ENCODE measurements around the gene SNPH.

Gene SNPH

DNA sequence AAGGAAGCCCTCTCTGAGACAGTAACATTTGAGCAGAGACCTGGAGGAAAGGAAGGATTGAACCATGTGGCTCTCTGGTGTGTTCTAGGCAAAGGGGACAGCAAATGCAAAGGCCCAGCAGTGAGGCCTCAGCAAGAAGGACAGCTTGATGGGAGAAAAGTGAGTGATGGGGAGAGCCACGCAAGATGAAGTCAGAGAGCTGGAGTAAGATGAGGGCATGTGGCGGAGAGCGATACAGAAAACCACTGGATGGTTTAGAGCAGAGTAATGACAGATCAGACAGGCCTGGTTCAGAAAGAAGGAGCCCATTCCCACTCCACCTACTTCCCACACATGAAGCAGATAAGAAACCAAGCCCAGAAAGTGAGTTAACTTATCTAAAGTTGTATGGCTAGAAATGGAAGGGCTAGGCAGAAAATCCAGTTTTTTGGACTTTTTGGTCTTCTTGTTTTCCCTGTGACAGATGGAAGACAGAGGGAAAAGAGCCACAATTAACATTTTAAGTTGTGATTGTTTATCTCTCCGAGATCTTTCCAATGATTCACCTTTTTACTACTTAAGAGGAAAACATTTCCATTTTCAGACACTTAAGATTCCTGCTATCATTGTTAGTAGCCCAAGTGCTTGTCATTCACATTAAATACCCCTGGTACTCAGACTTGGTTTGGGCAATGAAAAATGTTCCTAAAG is 723 bp upstream of the SNPH start:
- no peak for DNase-seq

- DNase-seq: no peak
Measured at GRCh38 chr20:1265916-1266166, 253 bp upstream of the SNPH start.

GRCh38 chr20:1267161-1267560 is 1.1 kb downstream of the SNPH start:
- DNase-seq: no peak

DNA sequence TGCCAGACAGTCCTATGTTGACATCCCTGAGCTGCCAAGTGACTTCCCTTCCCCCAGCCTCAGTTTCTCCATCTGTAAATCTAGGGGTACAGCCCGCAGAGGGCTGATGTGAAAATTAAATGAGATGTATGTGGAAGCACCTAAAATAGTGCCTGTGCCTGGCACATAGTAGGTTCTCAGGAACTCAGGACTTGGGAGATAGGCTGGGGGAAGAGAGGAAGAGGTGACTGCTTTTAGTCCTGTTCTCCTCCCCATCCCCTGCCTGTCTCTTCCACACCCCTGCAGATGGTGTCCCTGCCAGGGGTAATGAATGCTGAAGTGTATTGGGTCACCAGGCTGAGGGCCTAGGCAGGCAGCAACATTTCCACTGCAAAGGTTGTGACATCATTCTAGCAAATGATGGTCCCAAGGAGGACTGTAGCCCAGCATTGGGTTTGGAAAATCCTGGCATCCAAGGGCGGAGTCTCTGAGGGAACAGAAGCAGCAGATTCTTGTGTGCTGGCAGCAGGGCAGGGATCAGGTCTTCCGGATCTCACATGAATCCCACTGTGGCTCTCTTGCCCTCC is 1.8 kb downstream of the SNPH start:
- DNase-seq: no peak

DNA sequence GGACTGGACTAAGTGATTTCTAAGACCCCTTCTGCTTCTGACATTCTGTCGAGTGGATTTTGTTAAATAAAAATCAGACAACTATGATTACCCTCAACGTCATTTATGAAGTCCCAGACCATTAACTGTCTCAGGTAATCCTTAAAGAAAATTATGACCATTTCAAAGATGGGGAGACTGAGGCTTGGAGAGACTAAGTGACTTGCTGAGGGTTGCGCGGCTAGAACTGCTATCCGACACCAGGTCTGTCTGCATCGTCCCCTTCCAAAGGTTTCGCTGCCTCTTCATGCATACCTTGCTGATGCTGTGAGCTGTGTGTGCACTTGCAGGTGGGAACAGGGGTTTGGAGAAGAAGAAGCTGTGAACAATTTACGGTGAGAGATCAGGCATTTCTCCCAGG is 3.1 kb downstream of the SNPH start:
- no peak for DNase-seq

DNA sequence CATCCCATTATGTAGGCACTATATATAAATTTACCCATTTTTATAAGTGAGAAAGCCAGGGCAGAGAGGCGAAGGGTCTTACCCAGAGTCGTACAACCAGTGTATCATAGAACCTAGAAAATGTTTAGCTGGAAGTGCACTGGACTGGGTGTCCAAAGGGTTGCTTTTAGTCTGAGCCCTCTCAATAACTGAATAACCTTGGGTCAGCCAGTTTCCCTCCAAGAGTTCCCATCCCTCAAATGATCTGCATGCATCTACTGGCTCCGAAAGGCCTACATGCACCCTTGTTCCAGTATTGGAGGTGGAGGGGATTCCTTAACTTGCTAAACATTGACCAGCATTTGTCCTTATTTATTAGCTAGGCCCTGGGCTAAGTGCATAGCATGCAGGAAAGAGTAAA is 3.8 kb downstream of the SNPH start:
- no peak for DNase-seq

GRCh38 chr20:1272368-1273100 is 6.4 kb downstream of the SNPH start:
- no peak for DNase-seq

DNA sequence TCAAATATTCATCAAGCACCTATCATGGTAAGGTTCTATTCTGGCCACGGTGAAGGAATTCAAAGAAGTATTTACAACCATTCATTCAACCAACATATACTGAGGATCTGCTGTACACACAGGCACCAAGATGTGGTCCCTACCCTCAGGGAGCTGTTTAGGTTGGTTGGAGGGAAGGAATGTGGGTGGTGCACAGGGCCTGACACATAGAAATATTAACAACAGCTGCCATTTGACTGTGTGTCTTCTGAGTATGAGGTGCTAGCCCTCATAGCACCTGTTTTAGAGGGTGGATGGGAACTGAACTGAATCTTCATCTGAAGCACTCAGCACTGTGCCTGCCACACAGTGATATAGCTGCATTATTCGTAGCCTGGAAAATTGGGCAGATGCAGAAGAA is 7.3 kb downstream of the SNPH start:
- no peak for DNase-seq

DNA sequence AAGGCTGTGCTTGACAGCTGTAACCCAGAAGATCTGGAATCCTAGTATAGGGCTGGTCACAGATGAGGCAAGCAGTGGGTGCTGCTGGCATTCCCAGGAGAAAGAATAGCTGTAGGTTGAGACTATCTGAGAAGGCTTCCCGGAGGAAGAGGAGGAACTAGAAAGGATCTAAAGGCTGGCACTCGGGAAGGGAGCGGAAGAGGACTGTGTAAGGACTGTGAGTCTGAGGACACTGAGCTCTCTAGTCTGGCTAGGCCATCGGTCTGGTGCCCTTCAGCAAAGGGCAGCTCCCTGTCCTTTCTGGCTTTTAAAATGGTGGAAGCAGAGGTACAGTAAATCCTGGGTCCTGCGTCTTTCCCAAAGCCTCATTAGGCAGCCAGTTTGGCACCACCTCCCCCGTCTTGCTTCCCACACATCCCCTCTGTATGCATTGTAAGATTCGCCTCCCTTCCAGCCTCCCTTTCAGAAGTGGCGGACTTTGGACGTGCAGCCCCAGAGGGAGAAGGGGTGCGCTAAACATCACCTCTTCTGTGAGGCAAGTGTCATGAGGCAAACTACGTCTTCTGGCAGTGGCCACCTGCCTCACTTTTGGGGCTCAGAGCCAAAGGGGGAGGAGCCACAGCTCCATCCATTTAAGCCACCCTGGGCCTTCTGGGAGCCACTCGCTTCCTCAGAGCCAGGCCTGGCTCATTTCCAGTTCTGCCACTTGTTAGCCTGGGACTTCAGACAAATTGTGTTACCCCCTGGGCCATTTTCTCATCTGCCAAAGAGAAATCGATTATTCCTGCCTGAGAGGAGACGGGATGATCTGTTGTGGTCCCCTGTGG is 8.6 kb downstream of the SNPH start:
- DNase-seq: no peak

DNA sequence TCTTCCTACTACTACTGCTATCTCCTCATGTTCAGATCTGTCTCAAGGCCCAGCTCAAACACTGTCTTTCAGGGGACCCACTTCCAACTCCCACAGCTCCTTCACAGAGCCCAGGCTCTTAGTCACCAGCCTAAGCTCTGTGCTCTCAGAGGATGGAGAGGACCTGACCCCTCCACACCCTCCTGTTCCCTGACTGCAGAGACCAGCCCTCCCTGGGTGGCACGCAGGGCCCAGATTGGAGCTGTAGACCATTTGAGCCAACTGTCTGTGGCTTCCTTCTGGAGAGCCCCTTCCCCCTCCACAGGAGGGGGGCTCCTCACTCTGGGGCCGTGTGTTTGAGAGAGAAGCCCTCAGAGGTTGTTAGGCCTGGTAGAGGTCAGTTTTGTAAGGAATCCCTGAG is 9.8 kb downstream of the SNPH start:
- DNase-seq: no peak

DNA sequence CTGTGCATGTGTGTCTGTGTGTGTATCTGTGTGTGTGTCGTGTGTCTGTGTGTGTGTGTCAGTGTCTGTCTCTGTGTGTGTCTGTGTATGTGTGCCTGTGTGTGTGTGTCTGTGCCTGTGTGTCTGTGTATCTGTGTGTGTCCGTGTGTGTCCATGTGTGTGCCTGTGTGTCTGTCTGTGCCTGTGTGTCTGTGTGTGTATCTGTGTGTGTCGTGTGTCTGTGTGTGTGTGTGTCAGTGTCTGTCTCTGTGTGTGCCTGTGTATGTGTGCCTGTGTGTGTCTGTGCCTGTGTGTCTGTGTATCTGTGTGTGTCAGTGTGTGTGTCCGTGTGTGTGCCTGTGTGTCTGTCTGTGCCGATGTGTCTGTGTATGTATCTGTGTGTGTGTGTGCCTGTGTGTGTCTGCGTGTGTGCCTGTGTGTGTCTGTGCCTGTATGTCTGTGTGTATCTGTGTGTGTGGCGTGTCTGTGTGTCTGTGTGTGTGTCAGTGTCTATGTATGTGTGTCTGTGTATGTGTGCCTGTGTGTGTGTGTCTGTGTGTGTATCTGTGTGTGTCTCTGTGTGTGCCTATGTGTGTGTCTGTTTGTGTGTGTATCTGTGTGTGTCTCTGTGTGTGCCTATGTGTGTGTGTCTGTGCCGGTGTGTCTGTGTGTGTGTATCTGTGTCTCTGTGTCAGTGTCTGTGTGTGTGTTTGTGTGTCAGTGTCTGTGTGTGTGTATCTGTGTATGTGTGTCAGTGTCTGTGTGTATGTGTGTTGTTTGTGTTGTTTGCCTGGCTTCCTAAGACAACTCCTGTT is 11.6 kb downstream of the SNPH start:
- DNase-seq: no peak

- no peak for DNase-seq
Measured at GRCh38 chr20:1278993-1279392, 12.9 kb downstream of the SNPH start.

DNA sequence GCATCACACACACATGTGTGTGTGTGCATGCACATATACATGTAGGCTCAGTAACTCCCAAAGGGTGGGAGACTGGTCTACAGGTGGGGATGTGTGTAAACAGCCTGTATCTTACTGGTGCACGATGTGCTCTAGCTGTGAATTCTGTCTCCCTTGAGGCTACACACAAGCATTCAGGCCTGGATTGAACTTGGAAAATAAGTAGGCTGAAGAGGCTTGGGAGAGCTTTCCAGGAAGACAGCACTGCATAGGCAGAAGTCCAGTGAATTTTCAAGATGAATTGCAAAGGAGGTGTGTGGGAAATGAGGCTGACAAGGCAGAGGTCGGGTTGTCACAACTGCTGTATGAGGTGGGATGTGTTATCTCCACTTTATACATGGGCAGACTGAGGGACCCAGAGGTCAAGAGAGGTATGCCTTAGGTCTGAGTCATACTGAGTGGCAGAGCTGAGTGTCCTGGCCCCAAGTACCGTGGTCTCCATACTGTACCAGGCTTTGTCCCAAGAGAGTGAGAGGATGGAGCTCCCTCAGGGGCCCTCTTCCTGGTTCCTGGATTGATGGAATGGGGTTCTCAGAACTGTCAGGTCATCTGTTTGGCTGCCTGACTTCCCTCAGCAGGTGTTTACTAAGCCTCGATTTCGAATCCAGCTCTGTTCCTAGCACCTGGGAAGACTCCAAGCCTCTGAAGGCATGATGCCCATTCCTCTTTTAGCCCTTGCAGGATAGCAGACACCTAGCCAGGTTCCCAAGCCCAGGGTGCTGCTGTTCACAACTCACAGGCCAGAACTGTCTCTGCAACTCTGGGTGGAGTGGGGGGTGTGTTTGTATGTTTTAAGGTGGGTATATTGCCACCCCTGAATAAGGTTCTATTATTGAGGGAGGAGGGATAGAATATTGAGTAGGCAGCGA is 14.4 kb downstream of the SNPH start:
- no peak for DNase-seq

- no peak for DNase-seq
Measured at GRCh38 chr20:1281279-1282057, 15.4 kb downstream of the SNPH start.

GRCh38 chr20:1282966-1283365 is 16.9 kb downstream of the SNPH start:
- DNase-seq: no peak

GRCh38 chr20:1283522-1284510 is 17.7 kb downstream of the SNPH start:
- DNase-seq: no peak

GRCh38 chr20:1286267-1287024 is 20.4 kb downstream of the SNPH start:
- DNase-seq: peak in 1 of 4 experiments; percentile 22

DNA sequence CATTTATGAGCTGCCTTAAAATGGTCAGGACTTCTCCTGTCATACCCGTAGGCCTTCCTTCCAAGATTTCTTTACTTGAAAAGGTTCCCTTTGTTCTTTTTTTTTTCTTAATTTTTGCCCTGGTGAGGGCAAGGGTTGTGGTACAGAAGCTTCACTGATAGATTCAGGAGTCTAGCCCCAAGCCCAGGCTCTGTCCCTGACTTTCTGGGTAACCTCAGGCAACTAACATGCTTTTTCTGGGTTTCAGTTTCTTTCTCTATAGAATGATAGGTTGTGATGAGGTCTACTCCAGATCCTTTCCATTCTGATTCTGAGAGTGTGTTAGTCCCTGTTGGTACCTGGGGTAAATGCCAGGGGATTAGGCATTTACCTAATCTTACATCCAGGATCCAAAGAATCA is 21.2 kb downstream of the SNPH start:
- DNase-seq: no peak

Measured in activated naive CD4-positive, alpha-beta T cell (primary cell).